Amniotic epithelial cell (primary cell): Measurements from ENCODE around the gene TEF.
A peak's percentile ranks its signal among the peaks of the same experiment; 100 is the strongest.

Source experiments
- DNase-seq: peaks from one replicate; pipeline ENCODE4 v3.0.0-alpha.2; 2010; ENCODE audit warnings: low read depth

The TEF gene

GRCh38 chr22:41381329-41382097 is at the start of gene TEF:
TSS of gene TEF (plus strand) at chr22:41381942. CDS start at chr22:41382045, 103 bp downstream.
- DNase-seq: peak; percentile 97

- DNase-seq: no peak
Measured at GRCh38 chr22:41332217-41332939, 49.4 kb upstream of the TEF start.

GRCh38 chr22:41333806-41334205 is 47.9 kb upstream of the TEF start:
- DNase-seq: no peak

GRCh38 chr22:41334215-41334614 is 47.5 kb upstream of the TEF start:
- DNase-seq: no peak

- no peak for DNase-seq
Measured at GRCh38 chr22:41334951-41335635, 46.6 kb upstream of the TEF start.

- DNase-seq: no peak
Measured at GRCh38 chr22:41338614-41339212, 43.0 kb upstream of the TEF start.

GRCh38 chr22:41339823-41340222 is 41.9 kb upstream of the TEF start:
- DNase-seq: no peak

GRCh38 chr22:41340357-41340756 is 41.4 kb upstream of the TEF start:
- no peak for DNase-seq

- no peak for DNase-seq
Measured at GRCh38 chr22:41341012-41341411, 40.7 kb upstream of the TEF start.

GRCh38 chr22:41341990-41342389 is 39.8 kb upstream of the TEF start:
- DNase-seq: peak; percentile 5

- DNase-seq: no peak
Measured at GRCh38 chr22:41343300-41343699, 38.4 kb upstream of the TEF start.

GRCh38 chr22:41343717-41344116 is 38.0 kb upstream of the TEF start:
- DNase-seq: no peak

- no peak for DNase-seq
Measured at GRCh38 chr22:41344189-41344788, 37.5 kb upstream of the TEF start.

- no peak for DNase-seq
Measured at GRCh38 chr22:41345807-41346335, 35.9 kb upstream of the TEF start.

GRCh38 chr22:41347066-41347859 is 34.5 kb upstream of the TEF start:
- DNase-seq: no peak

GRCh38 chr22:41348964-41349484 is 32.7 kb upstream of the TEF start:
- DNase-seq: no peak

GRCh38 chr22:41350087-41350486 is 31.7 kb upstream of the TEF start:
- no peak for DNase-seq

GRCh38 chr22:41351011-41351410 is 30.7 kb upstream of the TEF start:
- no peak for DNase-seq

- peak; percentile 41 for DNase-seq
Measured at GRCh38 chr22:41352058-41352457, 29.7 kb upstream of the TEF start.

- DNase-seq: no peak
Measured at GRCh38 chr22:41353862-41354575, 27.7 kb upstream of the TEF start.
